Suprapubic skin (tissue), 4 donors: ENCODE data around the gene WIPF3. TPM values are rescaled to one million over a fixed set of nuclear protein-coding genes. Genes with fewer than 3 reads are reported as not detected.
"Not testable (repeated sequence)": the region's sequence is repeated elsewhere in the genome, so short reads cannot be mapped to it uniquely, and the experiment has no call there.

Experiments
- DNase-seq, 2 donors: peaks; one replicate each; pipeline ENCODE4 v3.0.0-alpha.2; 2019; ENCODE audit warnings: low spot score in 2 of 2
- H3K27ac ChIP-seq: fragments of 200-600 bp; sonication (generic); one replicate; pipeline ENCODE4 v1.5.1; 2019
- H3K27me3 ChIP-seq: fragments of 200-600 bp; sonication (generic); one replicate; pipeline ENCODE4 v1.5.1; 2019
- H3K36me3 ChIP-seq: fragments of 200-600 bp; sonication (generic); one replicate; pipeline ENCODE4 v1.5.1; 2019
- H3K4me1 ChIP-seq: fragments of 200-600 bp; sonication (generic); one replicate; pipeline ENCODE4 v1.5.1; 2019
- H3K4me3 ChIP-seq: fragments of 200-600 bp; sonication (generic); one replicate; pipeline ENCODE4 v1.5.1; 2019; ENCODE audit warnings: mild to moderate bottlenecking
- H3K9me3 ChIP-seq: fragments of 200-600 bp; sonication (generic); one replicate; pipeline ENCODE4 v1.5.1; 2019
- CTCF ChIP-seq, 2 donors: fragments of 200-600 bp in 1 of 2; fragments of 450-650 bp in 1 of 2; sonication (generic) in 1 of 2; IDR thresholded peaks; one replicate each; pipeline ENCODE4 v1.5.1; 2016 to 2019; ENCODE audit warnings: antibody characterized with exemption in 2 of 2, mild to moderate bottlenecking in 1 of 2, moderate library complexity in 1 of 2
- EP300 ChIP-seq: sonication (generic); formaldehyde crosslinking; IDR thresholded peaks from one replicate; pipeline ENCODE4 v1.6.1; 2017; ENCODE audit warnings: antibody characterized with exemption
- POLR2A ChIP-seq, 2 donors: fragments of 450-650 bp; IDR thresholded peaks; one replicate each; pipeline ENCODE4 v1.6.1; 2017; ENCODE audit warnings: antibody characterized with exemption in 2 of 2, mild to moderate bottlenecking in 2 of 2, moderate library complexity in 2 of 2
- POLR2AphosphoS5 ChIP-seq, 3 donors: sonication (generic); formaldehyde crosslinking; IDR thresholded peaks; one replicate each; pipeline ENCODE4 v1.6.1; 2017; ENCODE audit warnings: antibody characterized with exemption in 3 of 3
- WGBS: methylation state at CpG from one replicate; pipeline ENCODE4 v1.1.5; 2018; 5-methylcytosine and 5-hydroxymethylcytosine counted together
- total RNA-seq, 4 donors: library from RNA; depleted of rRNA; stranded (reverse); fragments of >200 nt; gene quantifications; one replicate each; pipeline ENCODE4 v1.1.0, GENCODE V29; 2016

The WIPF3 gene
- total RNA-seq, 4 donors from 2014 or later, result 0.30 to 1.4 (median 0.58) TPM

DNA sequence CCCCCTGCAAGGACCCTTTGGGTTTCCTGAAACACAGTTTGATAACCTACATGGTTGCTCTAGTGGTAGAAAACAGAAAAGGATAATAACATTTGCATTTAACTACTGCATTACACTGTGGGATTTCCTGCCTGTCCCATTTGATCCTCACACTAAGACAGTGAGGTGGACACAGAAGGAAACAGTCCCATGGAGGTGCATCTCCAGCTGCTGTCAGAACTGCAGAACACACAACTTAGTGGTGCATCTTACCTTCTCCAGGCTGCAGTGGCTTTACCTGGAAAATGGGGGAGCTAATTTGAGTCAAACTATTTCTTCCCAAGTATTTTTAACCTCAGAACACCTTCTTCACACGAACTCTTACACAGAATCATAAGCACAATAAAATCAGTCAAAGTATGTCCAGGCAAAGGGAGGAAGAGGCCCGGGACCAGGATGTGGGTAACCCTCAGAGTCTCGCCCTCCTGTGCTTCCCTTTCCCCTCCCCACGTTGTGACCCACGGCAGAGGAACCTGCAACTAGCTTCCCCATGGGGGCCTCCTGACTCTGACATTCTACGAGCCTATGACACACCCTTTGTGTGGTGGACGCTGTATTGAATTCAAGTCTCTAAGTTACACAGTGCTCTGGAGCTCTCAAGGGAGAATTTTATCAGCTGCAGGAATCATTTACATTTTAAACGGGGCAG lies 149.6 kb downstream of the WIPF3 start:
- WGBS, result 82% methylated on average over 8 of the region's 8 CpGs
- H3K27me3 ChIP-seq, result no peaks in the 10 kb centered on the region
- DNase-seq, result no peak
- no peak for TF ChIP-seq CTCF (IDR thresholded peaks at IDR 0.05)
- no peaks in the 10 kb centered on the region for H3K4me1 ChIP-seq
- H3K9me3 ChIP-seq, result no peaks in the 10 kb centered on the region
- H3K4me3 ChIP-seq, result no peak overlapping the region
- H3K36me3 ChIP-seq, result peaks cover 11% of the 10 kb centered on the region
- no peak overlapping the region for H3K27ac ChIP-seq

DNA sequence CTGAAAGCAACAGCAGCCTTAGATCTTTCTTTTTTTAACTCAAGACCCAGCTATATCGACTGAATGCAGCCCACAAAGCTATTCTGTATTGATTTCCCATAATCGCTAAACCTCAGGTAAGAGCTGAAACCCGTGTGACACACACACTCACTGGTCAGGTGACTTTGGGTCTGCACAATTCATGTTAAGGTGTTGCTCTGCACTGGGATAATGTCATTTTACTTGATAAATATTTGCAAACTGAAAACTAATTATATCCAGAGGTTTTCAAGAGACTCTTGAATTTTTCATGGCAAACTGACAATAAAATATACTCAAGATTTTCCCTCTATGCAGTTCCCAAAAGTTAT lies 150.2 kb downstream of the WIPF3 start:
- Histone ChIP-seq H3K4me1 (no peaks in the 10 kb centered on the region), H3K27me3 (no peaks in the 10 kb centered on the region), H3K36me3 (peaks cover 9% of the 10 kb centered on the region), H3K9me3 (no peaks in the 10 kb centered on the region), H3K27ac (no peak overlapping the region), H3K4me3 (no peak overlapping the region)
- 79% methylated on average over 3 of the region's 3 CpGs for WGBS
- no peak for DNase-seq
- no peak for TF ChIP-seq POLR2A (IDR thresholded peaks at IDR 0.05)
- no peak for TF ChIP-seq POLR2AphosphoS5 (IDR thresholded peaks at IDR 0.05)
- no peak for TF ChIP-seq CTCF (IDR thresholded peaks at IDR 0.05)
- no peak for TF ChIP-seq EP300

- Histone ChIP-seq H3K27ac (no peak overlapping the region), H3K27me3 (no peaks in the 10 kb centered on the region), H3K9me3 (no peaks in the 10 kb centered on the region), H3K36me3 (no peaks in the 10 kb centered on the region), H3K4me3 (no peak overlapping the region), H3K4me1 (no peaks in the 10 kb centered on the region)
- WGBS, result 88% methylated on average over 9 of the region's 9 CpGs
- TF ChIP-seq CTCF (IDR thresholded peaks at IDR 0.05) (no peak), POLR2AphosphoS5 (IDR thresholded peaks at IDR 0.05) (no peak), POLR2A (IDR thresholded peaks at IDR 0.05) (no peak)
- DNase-seq, result no peak
Measured at GRCh38 chr7:29957521-29958310, 151.4 kb downstream of the WIPF3 start.

- 89% methylated on average over 8 of the region's 8 CpGs for WGBS
- no peaks in the 10 kb centered on the region for H3K27me3 ChIP-seq
- DNase-seq, result no peak
- H3K4me3 ChIP-seq, result no peak overlapping the region
- no peaks in the 10 kb centered on the region for H3K4me1 ChIP-seq
- H3K36me3 ChIP-seq, result no peaks in the 10 kb centered on the region
- H3K27ac ChIP-seq, result no peak overlapping the region
- H3K9me3 ChIP-seq, result no peaks in the 10 kb centered on the region
- TF ChIP-seq POLR2A (IDR thresholded peaks at IDR 0.05) (no peak), CTCF (IDR thresholded peaks at IDR 0.05) (no peak), EP300 (no peak), POLR2AphosphoS5 (IDR thresholded peaks at IDR 0.05) (no peak)
Measured at GRCh38 chr7:29958667-29959358, 152.5 kb downstream of the WIPF3 start.

GRCh38 chr7:29961611-29962010 lies 155.3 kb downstream of the WIPF3 start:
- not testable (repeated sequence) for H3K4me1 ChIP-seq, DNase-seq, H3K27me3 ChIP-seq, H3K4me3 ChIP-seq, H3K36me3 ChIP-seq, H3K27ac ChIP-seq, H3K9me3 ChIP-seq
- WGBS, result 98% methylated on average over 10 of the region's 19 CpGs
